ENCODE measurements around the gene STAT3.
A peak's percentile ranks its signal among the peaks of the same experiment; 100 is the strongest.
"Not testable (repeated sequence)": the region's sequence is repeated elsewhere in the genome, so short reads cannot be mapped to it uniquely, and the experiment has no call there.

The STAT3 gene

DNA sequence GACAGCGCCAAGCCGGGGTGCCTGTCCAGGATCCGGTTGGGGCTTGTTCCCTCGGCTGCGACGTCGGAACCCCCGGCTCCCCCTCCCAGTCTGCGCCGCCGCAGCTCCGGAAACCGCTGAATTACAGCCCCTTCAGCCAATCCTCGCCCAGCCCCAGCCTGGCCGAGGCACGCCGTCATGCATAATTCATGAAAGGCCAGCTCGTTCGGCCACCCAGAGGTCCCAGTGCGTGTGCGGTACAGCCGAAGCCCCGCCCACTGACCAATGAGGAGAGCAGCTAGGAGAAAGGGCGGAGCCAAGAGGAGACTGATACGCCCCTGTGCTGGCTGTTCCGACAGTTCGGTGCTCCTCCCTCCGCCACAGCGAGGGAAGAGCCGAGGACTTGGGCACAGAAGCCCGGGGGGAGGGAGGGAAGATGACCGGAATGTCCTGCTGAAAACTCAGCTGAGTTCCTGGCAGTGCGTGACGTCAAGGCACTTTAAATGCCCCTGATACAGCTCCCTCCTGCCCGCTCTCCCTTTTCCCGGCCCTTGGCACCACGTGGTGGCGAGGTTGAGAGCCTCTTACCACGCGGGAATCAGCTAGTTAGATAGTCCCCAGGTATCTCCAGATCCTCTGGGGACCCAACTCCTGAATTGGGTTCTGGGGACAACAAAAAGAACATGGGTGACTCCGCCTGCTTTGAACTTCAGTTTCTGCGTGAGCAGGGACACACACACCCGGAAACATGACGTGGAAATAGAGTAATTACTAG lies at the start of gene STAT3:
Gene STAT3 (minus strand): TSS at position 62 of the 754 bp plus-strand sequence. CDS start 39,926 bp downstream, outside the sequence.
- DNase-seq = peak; percentile 100
- in situ Hi-C loops (cut with MboI; ENCODE audit: low pct_unique_long_range_greater_than_20kb, low sequenced_read_pairs) = loop anchor here (10.0 kb wide), 1 partner anchor 54 kb away; no protein-coding TSS in a partner anchor

DNA sequence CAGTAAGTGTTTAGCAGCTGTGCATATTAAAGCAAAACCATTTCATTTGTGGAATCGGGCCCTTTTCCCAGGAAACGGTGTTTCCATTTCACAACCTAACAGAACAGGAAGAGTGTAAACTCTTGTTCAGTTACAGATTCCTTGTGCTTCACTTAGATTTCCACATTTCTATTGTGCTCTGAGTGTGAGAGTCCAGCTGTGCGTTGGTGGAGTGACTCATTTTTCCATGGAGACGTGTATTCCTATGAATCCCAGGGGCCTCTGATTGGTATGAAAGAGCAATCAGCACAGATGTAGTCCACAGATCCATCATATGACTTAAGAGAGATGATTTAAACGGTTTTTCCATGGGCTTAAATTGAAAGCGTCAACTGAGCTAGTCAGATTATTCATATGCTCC lies 48.1 kb upstream of the STAT3 start:
- in situ Hi-C loops (cut with MboI; ENCODE audit: low pct_unique_long_range_greater_than_20kb, low sequenced_read_pairs) = no loop called here
- no peak for DNase-seq

DNA sequence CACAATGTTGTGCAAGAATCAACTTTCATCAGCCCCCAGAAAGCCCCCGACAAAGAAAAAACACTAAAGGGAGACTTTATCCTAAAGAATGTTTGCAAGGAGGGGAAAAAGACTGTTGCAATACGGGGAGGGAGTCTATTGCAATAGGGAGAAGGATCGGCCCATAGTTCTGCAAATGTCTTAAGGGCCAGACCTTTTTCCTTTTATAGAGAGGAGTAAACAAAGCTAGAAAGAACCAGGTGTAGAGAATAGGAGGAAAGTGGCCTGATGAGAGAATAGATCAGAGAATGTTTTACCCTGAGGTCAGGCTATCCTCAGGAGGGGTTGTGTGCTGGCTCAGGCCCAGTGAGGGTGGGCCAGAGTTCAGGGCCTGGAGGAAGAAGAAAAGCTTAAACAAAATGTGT lies 43.5 kb upstream of the STAT3 start:
- in situ Hi-C loops (cut with MboI; ENCODE audit: low pct_unique_long_range_greater_than_20kb, low sequenced_read_pairs) = no loop called here
- DNase-seq = no peak

DNA sequence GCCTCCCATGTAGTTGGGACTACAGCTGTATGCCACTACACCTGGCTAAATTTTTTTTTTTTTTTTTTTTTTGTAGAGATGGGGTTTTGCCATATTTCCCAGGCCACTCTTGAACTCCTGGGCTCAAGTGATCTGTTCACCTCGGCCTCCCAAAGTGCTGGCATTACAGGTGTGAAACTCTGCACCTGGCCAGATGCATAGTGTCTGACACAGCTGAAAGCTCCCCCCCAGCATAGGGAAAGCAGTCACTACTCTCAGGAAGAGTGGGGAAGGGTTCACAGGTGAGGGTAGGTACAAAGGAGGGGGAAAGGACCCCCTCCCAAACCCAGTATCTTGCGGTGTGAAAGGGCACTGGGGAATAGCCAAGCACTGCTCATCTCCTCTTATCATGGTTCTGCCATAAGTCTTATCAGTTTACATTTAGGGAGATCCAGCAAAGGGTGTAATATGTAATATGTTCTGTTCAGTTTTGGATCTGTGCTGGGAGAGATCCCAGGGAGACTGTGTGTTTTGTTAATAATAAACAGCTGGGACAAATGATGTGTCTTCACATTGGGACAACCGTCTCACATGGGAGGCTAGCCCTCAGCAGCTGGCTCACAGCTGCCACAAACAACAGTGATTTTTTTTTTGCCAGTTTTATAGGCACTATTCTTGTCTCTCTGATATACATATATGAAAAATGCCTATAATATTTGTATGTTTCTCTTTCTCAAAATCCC lies 41.6 kb upstream of the STAT3 start:
- DNase-seq = no peak
- in situ Hi-C loops (cut with MboI; ENCODE audit: low pct_unique_long_range_greater_than_20kb, low sequenced_read_pairs) = no loop called here

DNA sequence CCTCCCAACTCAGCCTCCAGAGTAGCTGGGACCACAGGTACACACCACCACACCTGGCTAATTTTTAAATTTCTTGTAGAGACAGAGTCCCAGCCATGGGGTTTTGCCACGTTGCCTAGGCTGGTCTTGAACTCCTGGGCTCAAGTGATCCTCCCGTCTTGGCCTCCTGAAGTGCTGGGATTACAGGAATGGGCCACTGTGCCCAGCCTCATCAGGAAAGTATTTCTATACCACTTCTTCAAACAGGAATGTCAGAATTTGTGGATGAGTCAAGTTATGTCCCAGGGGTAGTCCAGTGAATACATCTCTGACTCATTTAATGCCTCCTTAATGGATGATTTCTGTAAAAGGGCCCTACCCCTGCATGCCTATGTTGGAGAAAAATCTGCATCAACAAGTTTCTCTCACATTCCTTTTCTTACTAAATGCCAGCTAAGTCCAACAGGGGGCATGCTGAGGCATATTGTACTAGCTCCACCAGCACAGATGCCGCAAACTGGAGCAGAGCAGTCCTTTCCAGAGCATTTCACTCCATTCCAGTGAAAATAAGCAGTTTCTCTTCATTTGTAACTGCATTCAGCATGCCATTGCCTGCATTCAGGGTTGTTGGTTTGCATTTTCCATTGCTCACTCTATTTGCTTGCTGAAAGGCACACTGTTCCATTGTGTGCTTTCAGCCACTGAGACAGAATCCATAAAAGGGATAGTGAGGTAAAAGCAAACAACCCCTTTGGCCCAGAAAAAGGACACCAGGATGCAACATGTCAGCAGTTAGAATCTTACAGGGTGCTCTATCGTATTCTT lies 40.1 kb upstream of the STAT3 start:
- in situ Hi-C loops (cut with MboI; ENCODE audit: low pct_unique_long_range_greater_than_20kb, low sequenced_read_pairs) = no loop called here
- DNase-seq = peak; percentile 75

DNA sequence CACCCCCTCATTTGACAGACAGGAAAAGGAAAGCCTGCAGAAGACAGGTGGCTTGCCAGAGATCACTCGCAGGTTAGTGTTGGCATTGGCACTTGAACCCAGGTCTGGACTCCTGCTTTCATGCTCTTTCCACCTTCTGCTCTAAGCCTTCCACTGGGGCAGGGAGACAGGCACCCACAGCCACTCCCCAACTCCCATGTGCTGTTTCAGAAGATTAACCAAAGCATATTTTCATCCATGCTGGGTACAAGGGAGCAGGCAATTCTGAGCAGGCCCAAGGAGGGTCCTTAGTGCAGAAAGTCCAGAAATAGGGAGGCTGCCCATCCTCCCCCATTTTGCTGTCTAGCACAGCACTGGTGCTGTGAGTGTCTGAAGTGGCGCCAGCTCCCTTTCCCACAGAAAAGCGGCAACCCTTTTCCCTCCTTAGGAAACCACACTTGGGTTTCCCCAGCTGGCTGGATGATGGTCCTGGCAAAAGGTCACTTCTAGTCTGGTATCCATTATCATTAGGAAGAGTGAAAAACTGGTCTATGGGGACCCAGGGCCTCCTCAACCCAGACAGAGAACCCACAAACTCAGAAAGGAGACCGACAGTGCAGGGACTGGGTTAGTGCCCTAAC lies 36.9 kb upstream of the STAT3 start:
- in situ Hi-C loops (cut with MboI; ENCODE audit: low pct_unique_long_range_greater_than_20kb, low sequenced_read_pairs) = no loop called here
- DNase-seq = no peak

DNA sequence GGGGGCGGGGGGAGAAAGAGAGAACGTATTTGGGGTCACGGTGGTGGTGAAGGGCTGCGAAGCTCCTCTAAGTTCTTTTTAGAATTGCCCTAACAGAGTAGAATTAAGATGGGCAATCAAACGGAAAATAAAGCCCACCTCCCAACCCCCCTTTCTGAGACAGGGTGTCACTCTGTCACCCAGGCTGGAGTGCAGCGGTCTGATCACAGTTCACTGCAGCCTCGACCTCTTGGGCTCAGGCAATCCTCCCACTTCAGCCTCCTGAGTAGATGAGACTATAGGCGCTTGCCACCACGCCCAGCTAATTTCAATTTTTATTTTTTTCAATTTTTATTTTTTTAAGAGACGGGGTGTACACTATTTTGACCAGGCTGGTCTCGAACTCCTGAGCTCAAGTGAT lies 35.5 kb upstream of the STAT3 start:
- in situ Hi-C loops (cut with MboI; ENCODE audit: low pct_unique_long_range_greater_than_20kb, low sequenced_read_pairs) = no loop called here
- DNase-seq = no peak

DNA sequence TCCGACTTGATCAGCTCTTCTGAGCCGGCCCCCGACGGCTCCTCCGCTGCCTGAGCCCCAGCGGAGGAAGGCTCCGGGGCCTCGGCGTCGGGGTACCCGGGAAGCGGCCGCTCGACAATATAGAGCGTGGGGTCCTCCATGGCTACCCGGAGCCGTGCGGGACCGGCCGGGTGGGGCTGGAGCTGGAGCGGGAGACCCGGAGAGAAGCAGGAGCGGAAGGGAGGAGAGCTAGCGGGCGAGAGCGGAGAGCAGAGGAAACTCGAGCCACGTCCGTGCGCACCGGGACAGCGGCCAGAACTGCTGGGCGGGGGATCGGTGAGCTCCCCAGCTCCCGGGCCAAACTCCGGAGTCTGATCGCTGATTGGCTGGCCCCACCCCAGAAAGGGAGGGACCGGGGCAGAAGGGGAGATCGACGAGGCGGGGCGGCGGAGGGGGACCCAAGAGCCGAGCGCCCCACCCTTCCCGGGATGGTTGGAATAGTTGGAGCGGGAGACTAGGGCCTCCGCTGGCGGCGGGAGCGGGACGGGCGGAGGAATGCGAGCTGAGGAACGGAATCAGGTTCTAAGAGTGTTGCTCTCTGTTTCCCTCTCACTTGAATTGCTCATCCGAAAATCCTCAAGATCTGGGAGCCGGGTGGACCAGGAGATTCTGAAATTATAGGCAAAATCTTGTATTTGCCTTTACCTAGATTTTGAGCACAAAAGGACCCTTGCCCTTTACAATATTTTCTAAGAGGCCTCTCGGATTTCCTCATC lies 34.9 kb upstream of the STAT3 start, which contains the start of gene CAVIN1:
Gene CAVIN1 (minus strand): TSS at position 299 of the 755 bp plus-strand sequence. CDS start 159 bp downstream, at position 140.
- in situ Hi-C loops (cut with MboI; ENCODE audit: low pct_unique_long_range_greater_than_20kb, low sequenced_read_pairs) = no loop called here
- peak; percentile 83 for DNase-seq

DNA sequence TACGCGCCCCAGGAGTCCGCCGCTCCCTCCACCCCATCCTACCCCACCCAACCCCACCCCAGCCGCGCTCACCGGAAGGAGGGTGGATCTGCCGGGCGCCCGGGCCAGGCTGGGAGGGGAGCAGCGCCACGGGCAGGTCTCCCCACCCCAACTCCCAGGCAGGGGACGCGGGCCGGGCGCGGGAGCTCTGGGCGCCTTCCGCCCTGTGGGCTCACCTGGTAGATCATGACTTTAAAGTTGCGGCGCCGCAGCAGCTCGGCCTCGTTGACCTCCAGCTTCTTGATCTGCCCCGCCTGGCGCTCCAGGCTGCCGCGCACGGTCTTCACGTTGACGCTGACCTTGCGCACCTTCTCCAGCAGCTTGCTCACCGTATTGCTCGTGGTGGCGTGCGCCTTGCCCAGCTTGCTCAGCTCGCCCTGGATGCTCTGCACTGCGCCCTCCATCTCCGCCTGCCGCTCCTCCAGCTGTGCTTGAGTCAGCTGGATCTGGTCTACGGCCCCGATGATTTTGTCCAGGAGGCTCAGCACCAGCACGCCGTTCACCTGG lies 34.2 kb upstream of the STAT3 start:
- no peak for DNase-seq
- in situ Hi-C loops (cut with MboI; ENCODE audit: low pct_unique_long_range_greater_than_20kb, low sequenced_read_pairs) = no loop called here

DNA sequence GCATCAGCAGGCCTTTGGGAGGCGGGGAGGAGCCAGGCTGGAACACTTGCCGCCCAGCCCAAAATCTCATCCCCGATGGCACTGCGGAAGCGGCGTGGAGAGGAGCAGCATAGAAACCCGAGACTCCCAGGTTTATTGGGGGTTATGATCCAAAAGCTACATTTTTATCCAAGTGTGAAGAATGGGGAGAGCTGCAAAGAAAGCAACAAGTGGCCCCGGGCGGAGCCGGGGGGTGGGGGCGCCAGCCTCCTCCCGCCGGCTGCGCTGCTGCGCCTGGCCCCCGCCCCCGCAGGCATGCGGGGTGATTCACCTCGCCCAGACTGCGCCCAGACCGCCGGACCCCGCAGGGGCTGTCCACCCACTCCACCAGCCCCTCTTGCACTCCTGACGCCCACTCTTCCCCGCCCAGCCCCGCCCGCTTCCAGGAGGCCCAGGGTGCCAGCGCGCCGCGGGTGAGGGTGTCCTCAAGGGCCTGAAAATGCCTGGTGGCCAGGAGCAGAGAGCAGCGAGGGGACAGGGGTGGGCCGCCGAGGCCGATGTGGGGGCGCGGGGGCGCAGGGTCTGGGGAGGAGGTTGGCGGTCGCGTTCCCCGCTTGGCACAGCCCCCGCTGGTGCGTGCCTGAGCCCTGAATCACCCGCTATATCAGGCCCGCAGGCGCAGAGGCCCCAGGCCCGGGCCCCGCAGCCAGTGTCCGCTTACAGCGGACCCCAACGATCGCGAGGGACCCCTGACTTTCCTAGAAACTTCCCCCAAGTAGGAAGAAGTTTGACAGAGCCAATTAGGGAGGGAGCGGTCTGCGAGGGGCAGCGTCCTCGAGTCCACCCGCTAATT lies 33.5 kb upstream of the STAT3 start:
- no peak for DNase-seq
- in situ Hi-C loops (cut with MboI; ENCODE audit: low pct_unique_long_range_greater_than_20kb, low sequenced_read_pairs) = no loop called here

DNA sequence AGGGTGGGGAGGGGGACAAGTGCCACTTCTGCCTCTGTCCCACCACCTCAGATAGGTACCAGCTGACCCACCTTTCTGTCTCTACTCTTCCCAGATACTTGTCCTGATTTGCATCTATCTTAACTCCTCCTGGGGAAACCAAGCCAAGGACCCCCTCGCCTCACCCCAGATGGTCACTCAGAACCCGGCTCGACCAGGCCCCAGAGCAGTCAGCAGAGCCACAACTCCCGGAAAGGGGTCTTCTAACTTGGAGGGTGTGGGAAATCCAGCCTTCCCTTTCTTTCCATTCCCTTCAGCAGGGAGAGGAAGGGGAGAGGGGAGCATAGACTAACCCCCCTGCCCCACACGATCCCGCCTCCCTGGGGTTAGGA lies 32.9 kb upstream of the STAT3 start:
- in situ Hi-C loops (cut with MboI; ENCODE audit: low pct_unique_long_range_greater_than_20kb, low sequenced_read_pairs) = no loop called here

DNA sequence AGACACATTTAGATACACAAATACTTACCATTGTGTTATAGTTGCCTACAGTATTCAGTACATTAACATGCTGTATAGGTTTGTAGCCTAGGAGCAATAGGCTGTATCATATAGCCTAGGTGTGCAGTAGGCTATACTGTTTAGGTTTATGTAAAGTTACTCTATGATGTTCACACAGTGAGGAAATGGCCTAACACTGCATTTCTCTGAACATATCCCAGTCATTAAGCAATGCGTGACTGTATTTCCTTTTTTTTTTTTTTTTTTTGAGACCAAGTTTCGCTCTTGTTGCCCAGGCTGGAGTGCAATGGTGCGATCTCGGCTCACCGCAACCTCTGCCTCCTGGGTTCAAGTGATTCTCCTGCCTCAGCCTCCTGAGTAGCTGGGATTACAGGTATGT lies 29.7 kb upstream of the STAT3 start:
- in situ Hi-C loops (cut with MboI; ENCODE audit: low pct_unique_long_range_greater_than_20kb, low sequenced_read_pairs); DNase-seq: not testable (repeated sequence)

More for the DNA sequence above, 32.9 kb upstream of the STAT3 start:
- DNase-seq = no peak

DNA sequence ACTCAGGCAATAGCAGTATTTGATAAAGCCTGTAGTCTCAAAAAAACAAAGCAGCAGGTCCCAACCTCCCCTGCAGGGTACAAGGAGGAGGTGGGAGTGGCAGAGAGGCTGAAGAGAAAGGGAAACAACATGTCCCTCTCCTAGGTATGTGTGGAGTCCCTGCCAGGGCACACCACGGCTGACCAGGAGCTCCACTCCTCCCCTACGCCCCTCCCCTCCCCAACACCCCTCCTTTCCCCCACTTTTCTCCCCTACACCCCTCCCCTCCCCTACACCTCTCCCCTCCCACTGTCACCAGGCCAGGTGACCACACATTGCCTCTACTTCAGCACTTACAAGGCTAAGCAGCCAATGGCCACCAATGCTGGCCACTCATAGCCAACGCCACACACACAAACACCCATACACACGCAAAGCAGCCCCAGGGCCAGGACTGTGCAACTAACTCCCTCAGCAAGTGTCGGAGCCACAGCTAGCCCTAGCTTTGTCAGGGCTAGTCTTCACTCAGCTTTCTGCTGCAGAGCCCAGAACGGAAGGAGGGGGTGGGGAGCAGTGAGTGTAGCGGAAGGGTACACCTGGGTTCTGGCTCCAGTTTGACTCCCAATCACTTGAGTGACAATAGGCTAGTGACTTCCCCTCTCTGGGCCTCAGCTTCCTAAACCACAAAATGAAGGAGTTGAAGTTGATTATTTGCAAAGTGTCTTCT lies 26.6 kb upstream of the STAT3 start:
- peak; percentile 96 for DNase-seq
- in situ Hi-C loops (cut with MboI; ENCODE audit: low pct_unique_long_range_greater_than_20kb, low sequenced_read_pairs) = no loop called here

DNA sequence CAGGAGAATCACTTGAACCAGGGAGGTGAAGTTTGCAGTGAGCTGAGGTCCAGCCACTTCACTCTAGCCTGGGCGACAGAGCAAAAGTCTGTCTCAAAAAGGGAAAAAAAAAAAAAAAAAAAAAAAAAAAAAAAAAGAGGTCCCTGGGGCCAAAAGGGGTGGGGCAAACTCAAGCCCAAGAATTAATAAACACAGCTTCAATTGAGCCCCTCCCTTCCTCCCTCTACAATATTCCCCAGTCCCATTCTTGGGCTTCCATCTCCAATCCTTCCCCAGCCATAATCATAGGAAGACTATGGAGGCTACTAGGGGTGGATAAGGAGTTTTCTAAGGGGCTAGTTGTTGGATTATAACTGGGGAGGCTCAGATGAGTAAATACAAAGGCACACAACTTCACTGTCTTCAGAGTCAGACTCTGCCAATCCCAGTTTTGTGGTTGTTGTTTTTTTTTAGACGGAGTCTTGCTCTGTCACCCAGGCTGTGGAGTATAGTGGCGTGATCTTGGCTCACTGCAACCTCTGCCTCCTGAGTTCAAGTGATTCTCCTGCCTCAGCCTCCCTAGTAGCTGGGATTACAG lies 25.3 kb upstream of the STAT3 start:
- in situ Hi-C loops (cut with MboI; ENCODE audit: low pct_unique_long_range_greater_than_20kb, low sequenced_read_pairs) = no loop called here

DNA sequence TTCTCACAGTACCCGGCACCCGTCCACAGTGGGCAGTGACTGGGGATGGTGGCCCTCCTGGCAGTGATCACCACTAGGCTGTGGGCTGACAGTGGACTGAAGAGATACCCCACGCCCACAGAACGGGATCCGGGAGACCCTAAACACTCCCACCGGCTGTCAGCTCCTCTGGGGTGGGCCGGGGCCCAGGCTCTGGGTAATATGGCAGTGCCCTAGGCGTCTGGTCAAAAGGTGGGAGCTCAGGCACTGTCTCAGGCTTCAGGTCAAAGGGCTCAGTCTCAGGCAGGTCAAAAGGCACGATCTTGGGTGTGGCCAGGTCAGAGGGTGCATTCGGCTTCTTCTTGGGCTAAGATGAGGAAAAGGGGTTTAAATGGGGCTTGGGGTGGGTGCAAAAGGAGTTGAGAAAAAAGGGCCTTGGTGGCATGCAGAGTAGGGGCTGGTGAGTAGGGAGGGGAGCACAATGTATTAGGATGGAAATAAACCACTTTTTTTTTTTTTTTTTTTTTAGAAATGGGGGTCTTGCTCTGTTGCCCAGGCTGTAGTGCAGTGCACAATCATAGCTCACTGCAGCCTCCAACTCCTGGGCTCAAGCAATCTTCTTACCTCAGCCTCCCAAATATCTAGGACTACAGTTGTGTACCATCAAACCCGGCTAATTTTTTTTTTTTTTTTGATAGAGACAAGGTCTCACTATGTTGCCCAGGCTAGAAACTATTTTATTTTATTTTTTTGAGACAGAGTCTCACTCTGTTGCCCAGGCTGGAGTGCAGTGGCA lies 23.9 kb upstream of the STAT3 start:
- DNase-seq = no peak
- in situ Hi-C loops (cut with MboI; ENCODE audit: low pct_unique_long_range_greater_than_20kb, low sequenced_read_pairs) = no loop called here

More for the DNA sequence above, 25.3 kb upstream of the STAT3 start:
- no peak for DNase-seq

DNA sequence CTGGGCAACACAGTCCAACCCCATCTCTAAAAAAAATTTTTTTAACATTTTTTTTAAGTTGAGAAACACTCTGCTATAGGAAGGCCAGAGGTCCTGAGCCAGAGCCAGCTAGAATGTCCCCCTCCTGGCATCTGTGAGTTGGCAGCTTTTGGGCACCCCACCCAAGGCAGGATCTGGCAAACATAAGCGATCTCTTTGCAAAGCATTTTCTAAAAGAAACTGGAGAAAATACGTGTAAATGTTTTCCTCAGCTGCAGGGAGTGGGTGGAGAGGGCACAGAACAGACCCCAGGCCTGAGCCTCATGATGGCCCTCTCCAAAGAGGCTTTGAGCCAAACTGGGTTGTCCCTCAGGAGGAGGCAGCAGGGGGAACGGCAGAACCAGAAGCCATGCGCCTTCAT lies 23.1 kb upstream of the STAT3 start:
- no peak for DNase-seq
- in situ Hi-C loops (cut with MboI; ENCODE audit: low pct_unique_long_range_greater_than_20kb, low sequenced_read_pairs) = no loop called here

Data from KBM-7 (cell line).